Smooth muscle cell (in vitro differentiated cells): ENCODE data around the gene RCAN2. TPM values are rescaled to one million over a fixed set of nuclear protein-coding genes. Genes with fewer than 3 reads are reported as not detected.
"Not testable (repeated sequence)": the region's sequence is repeated elsewhere in the genome, so short reads cannot be mapped to it uniquely, and the experiment has no call there.

Experiments used
- DNase-seq: peaks from one replicate; lab custom pipeline; 2025; ENCODE audit not compliant: unreplicated experiment; lab: John Stamatoyannopoulos, UW
- H2AFZ ChIP-seq: fragments of 200-600 bp; sonication (generic); 2 replicates; pipeline ENCODE4 v1.6.0; 2016; ENCODE audit warnings: antibody characterized with exemption, low read depth, mild to moderate bottlenecking
- H3F3A ChIP-seq: fragments of 200-600 bp; sonication (generic); 2 replicates; pipeline ENCODE4 v1.6.0; 2017; ENCODE audit warnings: antibody characterized with exemption, low read depth
- H3K27ac ChIP-seq: fragments of 200-600 bp; sonication (generic); 2 replicates; pipeline ENCODE4 v1.5.1; 2016; ENCODE audit warnings: low read depth, mild to moderate bottlenecking
- H3K27me3 ChIP-seq: fragments of 200-600 bp; sonication (generic); 2 replicates; pipeline ENCODE4 v1.6.1; 2016; ENCODE audit warnings: low read depth, mild to moderate bottlenecking
- H3K36me3 ChIP-seq: fragments of 200-600 bp; sonication (generic); 2 replicates; pipeline ENCODE4 v1.5.1; 2016; ENCODE audit warnings: low read depth
- H3K4me1 ChIP-seq: fragments of 200-600 bp; sonication (generic); 2 replicates; pipeline ENCODE4 v1.5.1; 2016; ENCODE audit warnings: low read depth
- H3K4me2 ChIP-seq: fragments of 200-600 bp; sonication (generic); 2 replicates; pipeline ENCODE4 v1.6.0; 2016; ENCODE audit warnings: mild to moderate bottlenecking
- H3K4me3 ChIP-seq: fragments of 200-600 bp; sonication (generic); 2 replicates; pipeline ENCODE4 v1.5.1; 2016; ENCODE audit warnings: mild to moderate bottlenecking
- H3K79me2 ChIP-seq: fragments of 200-600 bp; sonication (generic); 2 replicates; pipeline ENCODE4 v1.6.0; 2016; ENCODE audit warnings: low read depth, mild to moderate bottlenecking
- H3K9ac ChIP-seq: fragments of 200-600 bp; sonication (generic); 2 replicates; pipeline ENCODE4 v1.6.0; 2016; ENCODE audit warnings: low read depth
- H3K9me3 ChIP-seq: fragments of 200-600 bp; sonication (generic); replicated peaks from 2 replicates; pipeline ENCODE4 v1.5.1; 2016; ENCODE audit warnings: low read depth
- H4K20me1 ChIP-seq: fragments of 200-600 bp; sonication (generic); 2 replicates; pipeline ENCODE4 v1.6.0; 2016; ENCODE audit warnings: low read depth
- CTCF ChIP-seq: fragments of 200-600 bp; sonication (generic); IDR thresholded peaks from 2 replicates; pipeline ENCODE4 v1.5.1; 2017; ENCODE audit warnings: borderline replicate concordance, mild to moderate bottlenecking, antibody characterized with exemption; ENCODE audit not compliant: insufficient read depth, poor library complexity, severe bottlenecking
- WGBS: methylation state at CpG from one replicate; pipeline ENCODE4 v1.1.7; 2016; ENCODE audit warnings: low lambda C conversion rate; 5-methylcytosine and 5-hydroxymethylcytosine counted together
- polyA plus RNA-seq: library from polyadenylated mRNA; unstranded; fragments of >200 nt; fragmentation: Nextera tagmentation; extraction: Ambion mirVana; gene quantifications from 2 replicates; pipeline ENCODE4 v1.2.1, GENCODE V29; 2016
- total RNA-seq: library from RNA; depleted of rRNA; stranded (reverse); fragments of >200 nt; gene quantifications from 2 replicates; pipeline ENCODE4 v1.2.3, GENCODE V29; 2014

The RCAN2 gene
- total and polyA plus RNA-seq, 2 experiments from 2014 or later, result 2.5 to 2.7 TPM

- Histone ChIP-seq H3K27me3 (no peaks in the 10 kb centered on the region), H3K79me2 (no peaks in the 10 kb centered on the region), H3K36me3 (no peaks in the 10 kb centered on the region), H2AFZ (peak overlapping the region; percentile 40), H3K4me1 (no peaks in the 10 kb centered on the region), H4K20me1 (no peaks in the 10 kb centered on the region), H3K9ac (no peak overlapping the region), H3F3A (no peaks in the 10 kb centered on the region), H3K4me2 (no peak overlapping the region), H3K4me3 (no peak overlapping the region), H3K9me3 (no peaks in the 10 kb centered on the region), H3K27ac (no peak overlapping the region)
- 77% methylated on average over 3 of the region's 3 CpGs for WGBS
- DNase-seq, result no peak
- no peak for TF ChIP-seq CTCF
These were observed 84.0 kb downstream of the RCAN2 start for GRCh38 chr6:46407246-46407645.

GRCh38 chr6:46405620-46406180, 85.5 kb downstream of the RCAN2 start:
- H3K9ac ChIP-seq, H3F3A ChIP-seq: not testable (repeated sequence)
- over 99% methylated on average over 28 of the region's 32 CpGs for WGBS

DNA sequence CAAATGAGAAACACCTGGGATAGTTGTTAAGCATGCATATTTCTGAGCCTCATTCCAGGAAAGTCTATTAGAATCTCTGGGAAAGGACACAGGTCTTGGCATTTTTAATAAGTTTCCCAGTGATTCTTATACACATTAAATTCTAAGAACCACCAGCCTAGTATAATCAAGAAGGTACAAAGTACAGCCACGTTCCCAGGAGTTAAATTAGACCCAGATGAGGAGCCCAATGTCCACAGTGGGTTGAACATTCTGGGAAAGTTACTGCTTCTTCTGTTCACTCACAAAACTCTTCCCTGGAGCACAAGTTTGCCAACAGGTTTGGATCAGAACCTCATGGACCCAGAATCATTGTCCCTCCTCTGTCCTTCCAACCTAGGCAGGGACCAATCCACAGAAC, 90.4 kb downstream of the RCAN2 start:
- H2AFZ ChIP-seq, result no peak overlapping the region
- H3K9me3 ChIP-seq, result no peaks in the 10 kb centered on the region
- H3K79me2 ChIP-seq, result no peaks in the 10 kb centered on the region
- no peaks in the 10 kb centered on the region for H3F3A ChIP-seq
- H3K36me3 ChIP-seq, result no peaks in the 10 kb centered on the region
- no peak overlapping the region for H3K4me3 ChIP-seq
- peaks cover 4% of the 10 kb centered on the region for H3K27me3 ChIP-seq
- H3K4me1 ChIP-seq, result no peaks in the 10 kb centered on the region
- H3K4me2 ChIP-seq, result no peak overlapping the region
- WGBS, result 88% methylated on average over 1 of the region's 1 CpG
- DNase-seq, result no peak
- no peak for TF ChIP-seq CTCF
- H3K27ac ChIP-seq, result no peak overlapping the region
- H3K9ac ChIP-seq, result no peak overlapping the region
- no peaks in the 10 kb centered on the region for H4K20me1 ChIP-seq

More at GRCh38 chr6:46405620-46406180, 85.5 kb downstream of the RCAN2 start:
- H3K4me3 ChIP-seq, H3K4me1 ChIP-seq, H3K4me2 ChIP-seq, H3K27ac ChIP-seq, H3K79me2 ChIP-seq, DNase-seq, H2AFZ ChIP-seq, H3K27me3 ChIP-seq, H3K36me3 ChIP-seq, H4K20me1 ChIP-seq, H3K9me3 ChIP-seq: not testable (repeated sequence)

DNA sequence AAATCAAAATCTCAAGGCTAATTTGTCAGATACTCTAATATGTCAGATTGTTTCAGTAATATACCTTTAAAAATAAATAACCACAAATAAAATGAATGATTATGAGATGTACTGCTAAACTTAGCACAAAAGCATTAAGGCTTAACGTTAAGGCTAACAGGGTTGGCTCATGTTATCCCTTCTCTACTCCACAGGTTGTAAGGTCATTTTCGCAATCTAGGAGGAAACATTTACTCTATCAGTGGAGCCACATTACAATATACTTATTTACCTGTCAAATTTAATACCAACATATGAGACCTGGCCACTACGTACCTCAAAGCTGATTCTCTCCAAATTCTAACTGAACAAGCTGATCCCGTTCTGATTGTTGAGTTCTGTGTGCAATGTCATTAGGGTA, 95.7 kb downstream of the RCAN2 start:
- H3K4me2 ChIP-seq, result no peak overlapping the region
- H3K27me3 ChIP-seq, result peaks cover 10% of the 10 kb centered on the region
- no peak for TF ChIP-seq CTCF
- 83% methylated on average over 4 of the region's 4 CpGs for WGBS
- no peaks in the 10 kb centered on the region for H4K20me1 ChIP-seq
- no peak overlapping the region for H2AFZ ChIP-seq
- no peak overlapping the region for H3K27ac ChIP-seq
- H3K9ac ChIP-seq, result no peak overlapping the region
- no peaks in the 10 kb centered on the region for H3K9me3 ChIP-seq
- H3K36me3 ChIP-seq, result no peaks in the 10 kb centered on the region
- no peaks in the 10 kb centered on the region for H3F3A ChIP-seq
- H3K4me1 ChIP-seq, result no peaks in the 10 kb centered on the region
- H3K4me3 ChIP-seq, result no peak overlapping the region
- H3K79me2 ChIP-seq, result no peaks in the 10 kb centered on the region
- no peak for DNase-seq
